GM19455 (cell line): ENCODE measurements around the gene DUSP1.
"Not testable (repeated sequence)": the region's sequence is repeated elsewhere in the genome, so short reads cannot be mapped to it uniquely, and the experiment has no call there.

ENCODE experiments used
- ATAC-seq: cut with Tn5 transposase; IDR thresholded peaks from one replicate; pipeline ENCODE4 v1.9.1; 2021; ENCODE audit not compliant: unreplicated experiment

The DUSP1 gene

DNA sequence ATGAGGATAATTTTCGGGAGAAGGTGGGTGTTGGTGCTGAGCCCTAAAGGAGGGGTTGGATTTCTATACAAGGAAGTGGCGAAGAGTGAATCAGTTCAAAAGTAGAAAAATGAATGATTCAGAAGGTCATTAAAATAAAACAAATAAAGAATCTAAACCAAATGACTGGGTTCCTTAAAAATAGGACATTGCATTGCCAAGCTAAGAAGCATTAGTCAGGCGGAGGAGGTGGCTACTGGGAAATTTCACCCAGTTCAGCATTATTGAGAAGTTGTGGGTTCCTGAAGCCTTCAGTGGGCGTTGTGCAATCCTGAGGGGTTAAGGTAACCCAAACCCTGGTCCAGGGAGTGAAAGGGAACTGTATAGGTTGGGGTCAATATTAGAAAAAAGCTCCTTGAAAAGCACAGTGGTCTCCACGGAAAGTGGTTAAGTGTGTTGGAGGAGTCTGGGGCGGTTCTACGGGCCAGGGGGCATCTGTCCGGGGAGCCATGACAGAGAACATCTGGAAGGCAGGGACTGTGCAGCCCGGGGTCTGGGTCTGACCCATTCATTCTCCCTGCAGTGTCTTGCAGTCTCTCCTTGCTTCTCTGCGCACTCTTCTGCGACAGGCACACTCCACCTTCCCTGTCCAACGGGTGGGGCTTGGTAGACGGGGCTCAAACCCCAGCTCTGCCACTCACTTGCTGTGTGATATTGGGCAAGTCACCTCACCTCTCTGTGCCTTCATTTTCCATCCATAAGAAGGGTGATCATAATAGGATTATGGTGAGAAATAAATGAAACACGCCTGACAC lies 27.6 kb upstream of the DUSP1 start:
- no peak for ATAC-seq

DNA sequence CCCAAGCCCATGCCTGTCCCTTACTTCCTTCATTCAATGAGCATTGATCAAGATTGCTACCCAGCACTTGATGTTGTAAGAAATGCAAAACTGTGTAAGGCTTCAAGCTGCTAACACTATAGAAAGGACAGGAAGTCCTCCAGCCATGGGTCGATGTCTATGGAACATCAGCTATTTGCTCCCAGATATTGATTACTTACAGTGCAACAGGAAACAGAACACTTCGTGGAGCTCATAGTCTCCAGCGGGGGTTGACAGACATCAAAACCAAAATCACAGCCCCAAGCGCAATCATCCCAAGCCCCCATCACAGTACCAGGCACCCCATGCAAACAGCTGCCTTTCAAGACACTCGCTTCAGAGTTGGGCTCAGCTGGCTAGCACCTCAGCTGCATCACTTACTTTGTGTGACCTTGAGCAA lies 26.8 kb upstream of the DUSP1 start:
- ATAC-seq = no peak

DNA sequence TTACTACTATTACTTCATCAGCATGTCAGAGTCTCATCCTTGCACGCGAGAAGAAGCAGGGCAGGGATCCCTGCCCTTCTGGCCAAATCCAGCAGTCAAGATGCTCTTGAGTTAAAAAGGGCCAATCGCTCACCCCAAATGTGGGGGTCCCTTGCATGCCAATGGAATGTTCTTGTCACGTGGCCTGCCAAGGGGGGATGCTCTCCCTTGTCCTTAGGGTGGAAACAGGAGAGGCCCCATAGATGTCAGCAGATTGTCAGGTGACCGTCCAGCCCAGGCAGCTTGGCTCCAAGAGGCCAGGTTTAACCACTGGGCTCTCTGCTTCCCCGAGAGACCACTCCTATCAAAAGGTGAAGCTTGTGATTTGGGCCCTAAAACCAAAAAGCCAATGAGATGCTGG lies 25.3 kb upstream of the DUSP1 start:
- ATAC-seq = no peak

DNA sequence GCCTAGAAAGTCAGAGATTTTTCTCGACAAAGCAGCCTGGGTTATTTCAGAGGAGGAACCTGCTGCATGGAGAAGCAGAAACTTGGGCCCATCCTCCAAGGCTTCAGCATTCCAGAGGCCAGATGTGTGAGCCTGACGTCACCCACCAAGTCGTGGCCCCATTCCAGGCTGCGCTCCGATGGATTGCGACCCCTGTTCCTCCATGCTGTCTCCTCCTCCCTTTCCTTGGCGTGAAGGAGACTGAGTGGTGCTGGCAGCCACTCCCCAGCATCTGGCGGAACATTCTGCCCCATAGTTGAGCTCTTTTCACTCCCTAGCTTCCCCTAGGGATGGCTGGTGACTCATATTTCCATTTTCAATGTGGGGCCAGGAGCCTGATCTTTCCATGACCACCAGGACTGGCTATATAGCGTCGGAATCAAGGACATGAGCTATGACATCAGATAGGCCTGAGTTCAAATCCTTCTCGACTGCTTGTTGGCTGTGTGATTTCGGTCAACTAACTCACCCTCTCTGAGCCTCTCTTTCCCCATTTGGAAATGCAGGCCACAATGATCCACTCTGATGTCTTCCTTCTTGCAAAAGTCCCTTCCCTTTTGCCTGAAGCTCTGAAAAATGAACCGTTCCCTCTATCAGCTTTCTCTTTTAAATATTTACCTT lies 24.5 kb upstream of the DUSP1 start:
- ATAC-seq = no peak

DNA sequence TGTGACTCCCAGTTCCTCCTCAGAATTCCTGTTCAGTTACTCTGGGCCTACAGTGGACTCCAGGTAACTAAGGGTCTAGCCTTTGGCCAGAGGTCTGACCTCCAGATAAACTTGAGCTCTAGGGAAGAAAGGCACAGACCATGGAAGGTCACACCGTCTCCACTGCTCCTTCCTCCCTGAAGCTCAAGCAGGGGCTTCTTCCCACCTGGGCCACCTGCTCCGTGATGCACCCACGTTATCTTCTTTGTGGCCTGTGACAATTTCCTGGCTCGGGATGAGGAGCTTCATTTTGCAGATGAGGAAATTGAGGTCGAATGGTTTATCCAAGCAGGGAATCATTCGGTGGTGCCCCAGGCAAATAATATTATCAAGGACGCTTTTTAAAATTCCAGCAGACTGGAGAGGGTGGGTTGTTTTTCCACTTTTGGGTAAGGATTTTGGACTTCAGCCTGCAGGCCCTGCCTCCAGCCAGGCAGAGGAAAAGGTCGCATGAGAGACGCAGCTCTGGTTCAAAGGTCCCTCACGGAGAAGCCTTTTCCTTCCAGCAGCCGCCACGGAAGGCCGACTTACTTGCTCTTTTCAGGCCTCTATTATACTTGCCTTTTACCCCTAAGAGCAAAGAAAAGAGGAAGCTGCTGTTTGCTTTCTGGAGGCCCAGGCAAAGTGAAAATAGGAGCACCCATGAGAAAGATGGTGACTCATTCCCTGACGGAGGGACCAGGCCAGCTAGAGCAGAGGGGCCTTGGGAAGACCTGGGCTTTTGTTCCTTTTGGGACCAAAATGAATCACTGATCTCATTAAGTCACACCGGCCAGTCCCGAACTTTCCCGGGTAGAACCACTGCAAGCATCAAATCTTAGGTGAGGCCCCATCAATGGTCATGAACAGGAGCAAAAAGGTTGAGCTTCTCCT lies 22.8 kb upstream of the DUSP1 start:
- no peak for ATAC-seq

DNA sequence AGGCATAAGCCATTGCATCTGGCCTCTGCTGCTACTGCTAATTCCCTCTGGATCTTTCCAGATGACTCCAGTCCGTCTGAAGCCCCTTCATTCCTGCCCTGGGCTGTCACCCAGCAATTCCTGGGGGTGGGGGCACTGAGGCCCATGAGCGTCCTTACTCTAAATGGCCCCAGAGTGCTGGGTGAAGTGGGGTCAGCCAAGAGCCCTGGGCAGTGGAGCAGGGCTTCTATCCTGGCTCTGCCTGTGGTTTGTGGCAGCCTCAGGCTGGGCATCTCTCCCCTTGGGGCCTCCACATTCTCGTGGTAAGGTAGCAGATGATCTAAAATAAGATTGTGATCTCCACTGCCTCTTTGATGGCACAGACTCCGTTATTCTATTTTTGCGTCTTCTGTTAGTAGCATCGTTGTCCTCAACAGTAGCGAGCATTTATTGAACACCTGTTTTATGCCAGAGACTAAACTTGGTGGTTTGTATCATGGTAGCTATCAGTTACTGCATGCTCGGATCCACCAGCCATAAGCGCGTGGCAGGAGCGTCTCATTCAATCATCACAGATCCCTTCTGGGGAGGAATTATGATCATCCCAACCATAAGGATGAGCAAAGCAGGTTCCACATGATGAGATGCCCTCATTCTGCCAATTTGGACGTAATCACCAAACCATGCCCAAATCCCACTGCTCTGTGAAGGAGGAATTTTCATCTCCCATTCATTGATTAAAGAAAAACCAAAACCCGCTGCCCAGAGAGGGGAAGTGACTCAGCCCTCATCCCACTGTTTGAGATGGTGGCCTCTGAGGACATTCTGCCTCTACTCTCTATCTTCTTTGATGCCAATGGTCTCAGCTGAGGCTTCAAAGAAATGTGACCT lies 21.9 kb upstream of the DUSP1 start:
- no peak for ATAC-seq

DNA sequence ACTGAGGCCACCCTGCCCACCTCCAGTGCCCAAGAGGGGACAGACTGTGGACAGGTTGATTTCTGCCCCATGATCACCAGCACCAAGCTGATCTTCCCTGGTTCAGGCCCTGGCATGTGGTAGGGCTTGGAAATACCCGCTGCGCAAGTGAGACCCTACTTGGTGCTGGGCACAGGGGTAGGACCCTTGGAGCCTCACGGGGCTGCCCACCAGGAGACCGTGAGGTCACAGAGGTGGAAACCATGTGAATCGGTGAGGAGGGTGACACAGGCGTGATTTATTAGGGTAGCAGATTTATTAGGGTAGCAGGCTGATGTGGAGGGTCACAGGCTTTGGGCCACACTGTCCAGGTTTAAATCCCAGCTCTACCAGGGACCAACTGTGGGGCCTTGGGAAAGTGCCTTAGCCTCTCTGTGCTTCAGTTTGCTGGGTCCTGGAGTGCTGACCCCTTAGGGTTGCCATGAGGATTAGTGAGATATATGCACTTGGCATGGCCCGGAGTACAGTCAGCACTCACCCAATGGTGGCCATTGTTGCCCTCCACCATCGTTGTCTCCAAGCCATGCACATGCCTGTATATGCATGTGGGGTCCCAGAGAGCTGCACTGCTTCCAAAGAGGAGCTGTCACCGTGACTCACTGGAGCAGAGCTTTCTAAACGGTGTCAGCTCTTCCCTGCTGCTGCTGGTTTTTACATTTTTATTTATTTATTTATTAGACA lies 20.9 kb upstream of the DUSP1 start:
- ATAC-seq = no peak

DNA sequence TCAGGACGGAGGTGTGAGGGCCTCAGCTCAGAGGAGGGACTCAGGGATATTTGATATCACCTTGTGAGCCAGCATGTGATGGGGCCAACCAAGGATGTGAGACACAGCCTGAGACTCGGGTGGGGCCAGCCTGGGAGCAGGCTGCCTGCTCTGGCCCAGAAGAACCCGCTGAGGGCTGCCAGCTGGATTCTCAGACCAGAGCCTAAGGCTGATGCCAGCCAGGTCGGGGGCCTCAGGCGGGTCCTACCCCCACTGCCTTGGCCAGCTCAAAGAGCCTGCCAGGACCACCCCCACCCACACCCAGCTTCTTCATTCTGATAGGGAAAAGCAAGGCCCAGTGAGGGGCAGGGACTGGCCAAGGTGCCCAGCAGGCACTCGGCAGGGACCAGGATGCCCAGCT lies 20.3 kb upstream of the DUSP1 start:
- no peak for ATAC-seq

DNA sequence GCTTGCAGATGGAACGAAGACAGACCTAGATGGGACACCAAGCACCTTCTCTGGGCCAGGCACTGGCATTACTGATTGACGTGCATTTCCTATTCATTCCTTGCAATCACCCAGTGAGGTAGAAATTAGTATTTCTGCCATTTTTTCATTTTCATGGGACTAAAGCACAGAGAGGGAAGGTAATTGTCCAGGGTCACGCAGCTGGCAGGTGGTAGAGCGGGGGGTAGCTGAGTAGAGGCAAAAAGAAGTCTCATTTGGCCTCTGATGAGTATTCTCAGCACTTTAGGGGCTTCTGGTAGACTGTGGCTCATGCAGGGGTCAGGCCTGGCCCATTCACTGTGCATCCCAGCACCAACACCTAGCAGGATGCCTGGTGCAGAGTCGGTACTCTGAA lies 19.5 kb upstream of the DUSP1 start:
- no peak for ATAC-seq

DNA sequence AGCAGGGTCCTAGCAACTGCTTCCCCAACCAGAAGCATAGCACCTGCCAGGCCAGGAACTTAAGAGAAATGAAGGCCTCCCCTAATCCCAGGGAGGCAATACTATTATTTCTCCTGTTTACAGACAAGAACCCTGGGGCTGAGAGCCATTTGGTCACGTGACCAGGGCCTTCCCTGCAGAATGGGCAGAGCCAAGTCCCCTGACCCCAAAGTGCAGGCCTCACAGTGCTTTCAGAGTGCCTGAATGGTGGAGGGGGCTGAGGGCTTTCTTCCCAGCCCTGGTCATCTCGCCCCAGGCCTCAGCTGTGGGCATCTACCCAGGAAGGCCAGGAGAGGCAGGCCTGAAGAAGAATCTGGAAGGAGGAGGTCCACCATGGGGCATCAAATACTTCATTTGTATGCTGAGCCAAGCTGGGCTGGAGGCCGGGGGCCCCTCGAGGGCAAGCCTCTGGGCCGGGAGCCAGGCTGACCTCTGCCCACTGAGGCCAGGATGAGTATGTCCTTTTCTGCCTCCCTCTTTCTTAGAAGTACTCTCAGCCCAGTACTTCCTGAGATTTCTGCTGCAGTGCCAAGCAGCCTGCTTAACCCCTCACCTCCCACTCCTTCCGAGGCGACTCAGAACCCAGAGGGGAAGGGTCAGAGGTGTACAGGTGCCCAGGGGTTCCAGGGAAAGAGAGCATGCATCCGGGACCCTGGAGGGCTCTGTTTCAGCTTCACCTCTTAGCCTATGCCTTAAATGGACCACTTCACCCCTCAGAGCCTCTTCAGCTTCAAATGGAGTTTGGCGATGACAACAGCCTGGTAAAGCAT lies 18.9 kb upstream of the DUSP1 start:
- ATAC-seq = no peak

DNA sequence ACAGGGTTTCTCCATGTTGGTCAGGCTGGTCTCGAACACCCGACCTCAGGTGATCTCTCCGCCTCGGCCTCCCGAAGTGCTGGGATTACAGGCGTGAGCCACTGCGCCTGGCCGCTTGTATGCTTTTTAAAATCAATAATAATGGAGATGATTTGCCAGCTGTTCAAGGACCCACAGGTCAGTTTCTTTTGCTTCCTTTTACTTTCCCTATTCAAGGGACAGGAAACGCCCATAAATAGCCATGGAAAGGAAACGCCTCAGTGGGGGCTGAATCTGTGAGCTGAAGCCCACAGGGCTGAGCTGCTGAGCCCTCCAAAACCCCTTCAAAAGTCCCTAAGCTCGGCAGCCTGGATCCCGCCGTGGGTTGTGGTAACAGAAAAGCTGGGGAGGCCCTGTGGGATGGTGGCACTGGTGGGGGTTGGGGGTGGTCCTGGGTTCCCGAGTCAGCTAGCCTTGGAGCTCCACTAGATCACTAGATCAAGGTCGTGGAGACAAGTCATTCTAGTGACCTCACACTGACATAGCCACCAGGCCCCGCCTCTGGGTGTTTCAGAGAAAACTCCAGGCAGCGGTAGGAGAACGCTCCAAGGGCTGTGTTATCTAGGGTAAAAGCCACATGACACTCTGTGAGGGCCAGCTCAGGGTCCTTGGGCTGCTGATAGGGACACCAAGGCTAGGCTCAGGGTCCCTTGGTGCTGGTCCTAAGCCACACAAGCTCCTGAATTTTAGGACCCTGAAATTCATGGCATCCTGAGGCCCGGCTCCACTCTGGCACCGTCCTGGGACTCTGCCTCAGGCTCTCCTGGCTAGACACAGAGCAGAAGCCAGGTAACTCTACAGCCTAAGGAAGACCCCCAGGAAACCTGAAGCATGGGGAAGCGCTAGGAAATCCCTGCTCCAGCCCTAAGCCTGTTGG lies 18.0 kb upstream of the DUSP1 start:
- ATAC-seq = no peak

DNA sequence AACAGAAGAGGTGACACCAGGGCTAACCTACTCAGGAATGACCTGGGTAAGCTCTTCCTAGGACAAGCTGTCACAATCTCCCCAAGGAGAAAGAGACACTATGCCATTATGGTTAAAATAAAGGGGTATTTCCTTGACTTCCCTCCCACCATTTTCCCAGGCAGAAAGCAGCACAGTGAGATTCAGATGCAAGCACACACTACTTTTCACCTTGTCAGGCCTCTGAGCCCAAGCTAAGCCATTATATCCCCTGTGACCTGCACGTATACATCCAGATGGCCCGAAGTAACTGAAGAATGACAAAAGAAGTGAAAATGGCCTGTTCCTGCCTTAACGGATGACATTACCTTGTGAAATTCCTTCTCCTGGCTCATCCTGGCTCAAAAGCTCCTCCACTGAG lies 16.5 kb upstream of the DUSP1 start:
- ATAC-seq = not testable (repeated sequence)

DNA sequence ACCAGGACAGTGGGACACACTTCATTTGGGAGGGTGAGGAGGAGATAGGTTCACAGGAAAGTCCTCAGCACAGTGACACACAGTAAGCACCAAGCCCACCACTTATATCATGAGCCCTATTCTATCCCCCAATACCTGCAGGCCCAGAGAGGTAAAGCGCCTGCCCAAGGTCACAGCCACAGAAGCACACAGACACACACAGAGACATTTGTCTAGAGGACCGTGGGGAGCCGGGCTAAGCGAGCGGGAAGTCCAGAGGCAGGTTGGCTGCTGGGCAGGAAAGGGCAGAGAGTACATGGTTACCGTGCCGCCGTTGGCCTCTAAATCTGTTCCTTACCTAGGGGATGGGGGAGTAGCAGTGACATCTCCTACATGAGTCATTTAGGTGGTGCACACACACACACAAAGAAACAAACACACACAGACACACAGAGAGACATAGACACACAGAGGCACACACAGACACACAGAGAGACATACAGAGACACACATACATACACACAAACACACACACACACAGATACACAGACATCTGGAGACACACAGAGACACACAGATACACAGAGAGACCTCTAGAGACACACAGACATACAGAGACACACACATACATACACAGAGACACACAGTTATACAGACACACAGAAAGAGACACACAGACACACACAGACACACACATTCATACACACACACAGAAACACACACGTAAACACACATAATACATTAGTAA lies 15.9 kb upstream of the DUSP1 start:
- no peak for ATAC-seq

DNA sequence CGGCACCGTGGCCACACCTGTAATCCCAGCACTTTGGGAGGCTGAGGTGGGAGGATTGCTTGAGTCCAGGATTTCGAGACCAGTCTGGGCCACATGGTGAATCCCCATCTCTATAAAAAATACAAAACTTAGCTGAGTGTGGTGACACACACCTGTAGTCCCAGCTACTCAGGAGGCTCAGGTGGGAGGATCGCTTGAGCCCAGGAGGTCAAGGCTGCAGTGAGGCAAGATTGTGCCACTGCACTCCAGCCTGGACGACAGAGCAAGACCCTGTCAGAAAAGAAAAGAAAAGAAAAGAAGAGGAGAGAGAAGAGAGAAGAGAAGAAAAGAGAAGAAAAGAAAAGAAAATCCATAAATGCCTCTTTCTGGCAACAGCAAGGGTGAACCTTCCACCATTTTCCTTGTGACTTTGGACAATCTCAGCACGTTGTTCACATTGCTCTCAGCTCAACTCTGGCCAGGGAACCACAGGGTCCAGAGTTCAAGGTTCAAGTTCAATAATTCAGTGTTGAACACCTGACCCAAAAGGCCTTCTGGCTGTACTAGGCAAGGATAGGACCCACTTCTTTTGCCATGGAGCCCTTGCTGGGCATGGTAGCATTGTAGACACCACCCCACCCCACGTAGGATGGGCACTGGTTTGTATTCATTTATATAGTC lies 14.6 kb upstream of the DUSP1 start:
- no peak for ATAC-seq

DNA sequence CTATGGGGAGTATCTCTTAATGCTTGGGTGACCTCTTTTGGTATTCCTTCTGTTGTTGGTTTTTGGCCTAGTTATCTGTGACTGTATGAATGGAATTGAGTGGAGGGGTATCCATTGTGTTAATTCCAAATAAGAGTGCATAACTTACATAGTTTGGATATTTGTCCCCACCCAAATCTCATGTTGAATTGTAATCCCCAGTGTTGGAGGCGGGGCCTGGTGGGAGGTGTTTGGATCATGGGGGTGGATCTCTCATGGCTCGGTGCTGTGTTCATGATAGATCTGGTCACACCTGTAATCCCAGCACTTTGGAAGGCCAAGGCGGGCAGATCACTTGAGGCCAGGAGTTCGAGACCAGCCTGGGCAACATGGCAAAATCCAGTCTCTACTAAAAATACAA lies 13.2 kb upstream of the DUSP1 start:
- ATAC-seq = not testable (repeated sequence)

DNA sequence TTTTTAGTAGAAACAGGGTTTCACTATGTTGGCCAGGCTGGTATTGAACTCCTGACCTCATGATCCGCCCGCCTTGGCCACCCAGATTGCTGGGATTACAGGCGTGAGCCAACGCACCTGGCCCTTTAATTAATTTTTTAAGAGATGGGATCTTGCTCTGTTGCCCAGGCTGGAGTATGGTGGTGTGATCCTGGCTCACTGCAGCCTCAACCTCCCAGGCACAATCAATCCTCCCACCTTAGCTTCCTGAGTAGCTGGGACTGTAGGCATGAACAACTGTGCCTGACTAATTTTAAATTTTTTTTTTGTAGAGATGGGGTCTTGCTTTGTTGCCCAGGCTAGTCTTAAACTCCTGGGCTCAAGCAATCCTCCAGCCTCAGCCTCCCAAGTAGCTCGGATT lies 12.3 kb upstream of the DUSP1 start:
- not testable (repeated sequence) for ATAC-seq
